PC-3 (cell line): ENCODE data around the gene CLIC5. TPM values are rescaled to one million over a fixed set of nuclear protein-coding genes. Genes with fewer than 3 reads are reported as not detected.
A peak's percentile ranks its signal among the peaks of the same experiment; 100 is the strongest.

Experiments used
- ATAC-seq: fragments of 200-7000 bp; cut with Tn5 transposase; 2 replicates; pipeline ENCODE4 v1.9.1; 2020; ENCODE audit warnings: mild to moderate bottlenecking, moderate library complexity
- BruUV-seq: library from RNA; stranded (reverse); fragments of 400-500 nt; replicated peaks from 2 replicates; lab custom pipeline; 2021; lab: Mats Ljungman, UMichigan
- CTCF ChIA-PET: fragments of 300-600 bp; sonication (Branson Sonifier 250); formaldehyde crosslinking; loops from one replicate; lab custom pipeline; 2022; ENCODE audit warnings: antibody characterized with exemption; lab: Charles Lee
- POLR2A ChIA-PET: fragments of 300-600 bp; sonication (Branson Sonifier 250); formaldehyde crosslinking; loops from one replicate; lab custom pipeline; 2022; ENCODE audit warnings: antibody characterized with exemption; ENCODE audit not compliant: unreplicated experiment; lab: Charles Lee
- DNase-seq: peaks from one replicate; pipeline ENCODE4 v3.0.0-alpha.2; 2015
- H2AFZ ChIP-seq: fragments of 300-600 bp; sonication (generic); 2 replicates; pipeline ENCODE4 v1.6.0; 2016; ENCODE audit warnings: antibody characterized with exemption, low read length
- H3F3A ChIP-seq: fragments of 300-600 bp; sonication (generic); one replicate; pipeline ENCODE4 v1.6.0; 2017; ENCODE audit warnings: antibody characterized with exemption, low read length, control low read depth, mild to moderate bottlenecking; ENCODE audit not compliant: unreplicated experiment
- H3K27ac ChIP-seq: fragments of 300-600 bp; sonication (generic); 2 replicates; pipeline ENCODE4 v1.5.1; 2016; ENCODE audit warnings: mild to moderate bottlenecking, low read length
- H3K27me3 ChIP-seq: fragments of 300-600 bp; sonication (generic); 2 replicates; pipeline ENCODE4 v1.6.1; 2016; ENCODE audit warnings: low read length, mixed read lengths
- H3K36me3 ChIP-seq: fragments of 300-600 bp; sonication (generic); 2 replicates; pipeline ENCODE4 v1.6.1; 2016; ENCODE audit warnings: low read depth, mixed run types, low read length, mixed read lengths
- H3K4me1 ChIP-seq: fragments of 300-600 bp; sonication (generic); 2 replicates; pipeline ENCODE4 v1.5.1; 2016; ENCODE audit warnings: low read length; ENCODE audit not compliant: insufficient read depth
- H3K4me2 ChIP-seq: fragments of 300-600 bp; sonication (generic); 2 replicates; pipeline ENCODE4 v1.6.0; 2016; ENCODE audit warnings: low read length
- H3K4me3 ChIP-seq: fragments of 300-600 bp; sonication (generic); 2 replicates; pipeline ENCODE4 v1.5.1; 2016; ENCODE audit warnings: mild to moderate bottlenecking, low read length, mixed read lengths
- H3K79me2 ChIP-seq: fragments of 300-600 bp; sonication (generic); 2 replicates; pipeline ENCODE4 v1.6.1; 2017; ENCODE audit warnings: low read length, mixed read lengths
- H3K9ac ChIP-seq: fragments of 300-600 bp; sonication (generic); 2 replicates; pipeline ENCODE4 v1.6.0; 2016; ENCODE audit warnings: mild to moderate bottlenecking, low read length
- H3K9me2 ChIP-seq: fragments of 300-600 bp; sonication (generic); replicated peaks from 2 replicates; pipeline ENCODE4 v1.6.1; 2016; ENCODE audit warnings: mixed run types, low read length, mixed read lengths
- H3K9me3 ChIP-seq: fragments of 300-600 bp; sonication (generic); 2 replicates; pipeline ENCODE4 v1.6.1; 2016; ENCODE audit warnings: low read length, mixed read lengths
- H4K20me1 ChIP-seq: fragments of 300-600 bp; sonication (generic); 2 replicates; pipeline ENCODE4 v1.6.1; 2016; ENCODE audit warnings: low read length, mixed read lengths
- CTCF ChIP-seq: fragments of 300-600 bp; sonication (generic); conservative IDR thresholded peaks from 2 replicates; pipeline ENCODE4 v1.5.1; 2017; ENCODE audit warnings: antibody characterized with exemption, low read depth, mild to moderate bottlenecking, low read length
- EZH2 ChIP-seq: fragments of 300-600 bp; sonication (generic); IDR thresholded peaks from one replicate; pipeline ENCODE4 v1.6.1; 2017; ENCODE audit warnings: antibody characterized with exemption, mild to moderate bottlenecking, low read length; ENCODE audit not compliant: unreplicated experiment
- EZH2phosphoT487 ChIP-seq: fragments of 300-600 bp; sonication (generic); IDR thresholded peaks from 2 replicates; pipeline ENCODE4 v1.6.1; 2018; ENCODE audit warnings: mild to moderate bottlenecking, antibody characterized with exemption, low read length, borderline replicate concordance
- intact Hi-C: fragments of 100-400 bp; cut with micrococcal nuclease; formaldehyde crosslinking; loops from 2 replicates; pipeline ENCODE4 v1.9.0; 2023
- total RNA-seq: library from RNA; depleted of rRNA; stranded (reverse); fragments of >200 nt; gene quantifications from 2 replicates; pipeline ENCODE4 v1.2.3, GENCODE V29; 2014

The CLIC5 gene
- total RNA-seq, 1 experiment from 2014 or later: not detected

DNA sequence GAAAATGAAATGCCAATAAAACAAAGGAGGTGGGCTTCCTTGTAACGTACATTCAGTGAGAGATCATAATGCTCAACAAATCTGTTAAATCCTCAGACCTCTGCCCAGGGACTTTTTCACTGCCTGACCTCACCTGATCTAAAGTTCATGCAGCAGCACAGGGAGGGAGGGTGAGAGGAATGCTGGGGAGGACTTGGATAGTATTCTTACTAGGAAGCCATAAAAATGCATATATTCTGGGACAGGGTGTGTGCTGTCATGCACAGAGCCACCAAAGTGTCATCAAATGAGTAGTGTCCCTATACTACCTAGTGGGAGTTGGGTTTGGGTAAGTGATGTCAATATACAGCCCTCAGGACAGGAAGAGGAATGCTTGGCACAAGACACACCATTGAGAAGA, 32.6 kb downstream of the CLIC5 start:
- DNase-seq: no peak
- Histone ChIP-seq H3K27ac (no peak overlapping the region), H3K9me3 (no peaks in the 10 kb centered on the region), H3K9me2 (no peaks in the 10 kb centered on the region), H3F3A (no peaks in the 10 kb centered on the region), H3K27me3 (no peaks in the 10 kb centered on the region), H3K79me2 (no peaks in the 10 kb centered on the region), H3K36me3 (no peaks in the 10 kb centered on the region), H2AFZ (no peak overlapping the region), H3K4me1 (no peaks in the 10 kb centered on the region), H3K4me3 (no peak overlapping the region), H3K9ac (no peak overlapping the region), H4K20me1 (no peaks in the 10 kb centered on the region), H3K4me2 (no peak overlapping the region)
- CTCF ChIA-PET: no interaction called here
- no peak for ATAC-seq
- no TSS peak for BruUV-seq
- TF ChIP-seq EZH2phosphoT487 (no peak), EZH2 (no peak), CTCF (no peak)
- intact Hi-C loops: no loop called here
- POLR2A ChIA-PET: no interaction called here

GRCh38 chr6:45982280-45983036, 33.2 kb downstream of the CLIC5 start:
- H3K4me1 ChIP-seq: no peaks in the 10 kb centered on the region

More at GRCh38 chr6:45982280-45983036, 33.2 kb downstream of the CLIC5 start:
- Histone ChIP-seq H3K9me3 (no peaks in the 10 kb centered on the region), H4K20me1 (no peaks in the 10 kb centered on the region), H3F3A (no peaks in the 10 kb centered on the region), H3K27me3 (no peaks in the 10 kb centered on the region), H3K9ac (no peak overlapping the region), H3K4me2 (no peak overlapping the region), H3K4me3 (no peak overlapping the region), H3K27ac (peak overlapping the region; percentile 15), H2AFZ (no peak overlapping the region), H3K9me2 (no peaks in the 10 kb centered on the region), H3K79me2 (no peaks in the 10 kb centered on the region), H3K36me3 (no peaks in the 10 kb centered on the region)
- no peak for ATAC-seq
- POLR2A ChIA-PET: no interaction called here
- DNase-seq: peak; percentile 52
- no TSS peak for BruUV-seq
- intact Hi-C loops: no loop called here
- no peak for TF ChIP-seq EZH2
- TF ChIP-seq CTCF: no peak
- no peak for TF ChIP-seq EZH2phosphoT487
- CTCF ChIA-PET: no interaction called here
